ENCODE results near the gene NECTIN2. TPM values are rescaled to one million over a fixed set of nuclear protein-coding genes. Genes with fewer than 3 reads are reported as not detected.

Gene NECTIN2
- 175 and 176 TPM in 2 replicates for total RNA-seq (2021)
- long read RNA-seq, transcript NECTIN2-202 (6 exons, 2,112 nt), result major isoform, 189 of 289 reads
- long read RNA-seq, transcript NECTIN2-201 (9 exons, 2,466 nt), result minor isoform, 60 of 289 reads
- long read RNA-seq, partial matches to known transcripts, result 17 of 289 reads
- long read RNA-seq, other reads (novel, unspliced or antisense), result 23 of 289 reads

- no peak within 1 kb of the TSS for H4K8ac ChIP-seq (replicated peaks; ENCODE audit: insufficient read length, low read depth, low read length)
- H3K4me1 ChIP-seq (ENCODE audit: insufficient read depth, low read length), result peaks cover 5% of the 10 kb centered on the region; the same call in 1 of the 2 replicates
- Mint-ChIP-seq H3K4me1 (peaks cover 24 to 30% of the 10 kb centered on the region in 2 experiments), H3K4me3 (peak within 1 kb of the TSS; percentile 89 to 96), H3K27me3 (ENCODE audit: low read depth) (peaks cover 10% of the 10 kb centered on the region), H3K27ac (peak within 1 kb of the TSS; percentile 97 to 100 (median 100)), H3K9me3 (peaks cover 0 to 8% of the 10 kb centered on the region in 2 experiments; a peak in 3 of 5 replicates), H3K36me3 (ENCODE audit: insufficient read depth in 1 of 3, low read depth in 3 of 3) (peaks cover 5 to 19% (median 7%) of the 10 kb centered on the region in 3 experiments; a peak in 4 of 7 replicates)
- H3K4me2 ChIP-seq (ENCODE audit: insufficient read depth, insufficient read length, low read length), result peak within 1 kb of the TSS; percentile 94
- H2AK5ac ChIP-seq (ENCODE audit: insufficient read length, low read length), result peak within 1 kb of the TSS; percentile 24
- peak; percentile 78 for TF ChIP-seq CTCF (conservative IDR thresholded peaks at IDR 0.05)
- H2BK15ac ChIP-seq (ENCODE audit: low read depth, low read length), result no peak within 1 kb of the TSS
- no peak within 1 kb of the TSS for H2BK20ac ChIP-seq (ENCODE audit: low read depth, low read length, poor library complexity, severe bottlenecking)
- peak within 1 kb of the TSS; percentile 82 for H2BK5ac ChIP-seq (ENCODE audit: insufficient read length, low read length)
- H3K9me3 ChIP-seq (ENCODE audit: control insufficient read depth, low read depth, low read length), result no peaks in the 10 kb centered on the region
- peak within 1 kb of the TSS; percentile 83 for H3K9ac ChIP-seq (ENCODE audit: extremely low read depth, insufficient read length, low read length)
- H3K79me1 ChIP-seq (ENCODE audit: insufficient read depth, low read depth, low read length, poor library complexity, severe bottlenecking), result peaks cover 5% of the 10 kb centered on the region
- no peaks in the 10 kb centered on the region for H3K27me3 ChIP-seq (ENCODE audit: insufficient read depth, low read length)
- H3K4ac ChIP-seq (ENCODE audit: low read depth, low read length), result peak within 1 kb of the TSS; percentile 62; the same call in 1 of the 2 replicates
- peaks cover 24% of the 10 kb centered on the region; the same call in 1 of the 2 replicates for H3K79me2 ChIP-seq (ENCODE audit: insufficient read depth, low read length)
- H3T11ph ChIP-seq (ENCODE audit: low read length), result no peak within 1 kb of the TSS
- no peak within 1 kb of the TSS for H3K56ac ChIP-seq (ENCODE audit: insufficient read length, low read depth, low read length)
- DNase-seq, result peak; percentile 99
- H4K5ac ChIP-seq (ENCODE audit: insufficient read length, low read depth, low read length), result peak within 1 kb of the TSS; percentile 96
- peak within 1 kb of the TSS; percentile 95 for H2BK12ac ChIP-seq (ENCODE audit: insufficient read length, low read depth, low read length)
- peak within 1 kb of the TSS; percentile 98 for H3K18ac ChIP-seq (ENCODE audit: insufficient read length, low read depth, low read length)
- H3K23me2 ChIP-seq (ENCODE audit: insufficient read length, low read depth, low read length, poor library complexity, severe bottlenecking), result peaks cover 23% of the 10 kb centered on the region
- no peaks in the 10 kb centered on the region for H4K20me1 ChIP-seq (ENCODE audit: control insufficient read depth, insufficient read depth, insufficient read length)
- H3K27ac ChIP-seq (ENCODE audit: insufficient read length, low read depth, low read length), result peak within 1 kb of the TSS; percentile 83
- peak within 1 kb of the TSS; percentile 82 for H4K91ac ChIP-seq (ENCODE audit: insufficient read length, low read depth, low read length)
- peak within 1 kb of the TSS; percentile 90 for H2AFZ ChIP-seq (ENCODE audit: low read length)
- no peak within 1 kb of the TSS for H3K23ac ChIP-seq (ENCODE audit: insufficient read length, low read depth, low read length)
- H3K14ac ChIP-seq (ENCODE audit: insufficient read depth, low read length), result peak within 1 kb of the TSS; percentile 93
- WGBS (ENCODE audit: extremely low coverage, insufficient read length, low lambda C conversion rate), result no CpG with 5 or more reads among the region's 67 CpGs
- H2BK120ac ChIP-seq (ENCODE audit: low read depth, low read length, poor library complexity, severe bottlenecking), result no peak within 1 kb of the TSS
These were observed at the start of gene NECTIN2 for GRCh38 chr19:44845612-44846454. NECTIN2 (plus strand) TSS chr19:44846297; CDS start chr19:44846526, 229 bp downstream.

All from H9 (cell line).